Measurements from ENCODE around the gene ITPR1. TPM values are rescaled to one million over a fixed set of nuclear protein-coding genes. Genes with fewer than 3 reads are reported as not detected.

Gene ITPR1
- total RNA-seq, 1 experiment from 2014 or later: 48.5 TPM

DNA sequence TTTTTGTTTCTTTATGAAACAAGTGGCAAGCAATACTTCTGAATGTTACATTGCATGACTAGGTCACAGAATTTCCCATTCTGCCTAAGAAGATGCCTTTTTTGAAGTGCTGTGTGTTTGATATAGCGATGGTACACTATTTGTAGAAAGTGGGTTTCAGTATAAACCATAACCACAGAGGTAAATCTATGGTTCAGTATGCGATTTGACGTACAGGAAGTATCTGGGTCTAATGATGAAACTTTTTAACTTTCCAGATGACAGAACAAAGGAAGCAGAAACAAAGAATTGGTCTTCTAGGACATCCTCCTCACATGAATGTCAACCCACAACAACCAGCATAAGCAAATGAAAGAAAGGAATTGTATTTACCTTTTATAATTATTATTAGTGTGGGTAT is 352.7 kb downstream of the ITPR1 start:
- no peaks in the 10 kb centered on the region for H3F3A ChIP-seq (ENCODE audit: low read length, unreplicated experiment)
- TF ChIP-seq, protein P1, sequence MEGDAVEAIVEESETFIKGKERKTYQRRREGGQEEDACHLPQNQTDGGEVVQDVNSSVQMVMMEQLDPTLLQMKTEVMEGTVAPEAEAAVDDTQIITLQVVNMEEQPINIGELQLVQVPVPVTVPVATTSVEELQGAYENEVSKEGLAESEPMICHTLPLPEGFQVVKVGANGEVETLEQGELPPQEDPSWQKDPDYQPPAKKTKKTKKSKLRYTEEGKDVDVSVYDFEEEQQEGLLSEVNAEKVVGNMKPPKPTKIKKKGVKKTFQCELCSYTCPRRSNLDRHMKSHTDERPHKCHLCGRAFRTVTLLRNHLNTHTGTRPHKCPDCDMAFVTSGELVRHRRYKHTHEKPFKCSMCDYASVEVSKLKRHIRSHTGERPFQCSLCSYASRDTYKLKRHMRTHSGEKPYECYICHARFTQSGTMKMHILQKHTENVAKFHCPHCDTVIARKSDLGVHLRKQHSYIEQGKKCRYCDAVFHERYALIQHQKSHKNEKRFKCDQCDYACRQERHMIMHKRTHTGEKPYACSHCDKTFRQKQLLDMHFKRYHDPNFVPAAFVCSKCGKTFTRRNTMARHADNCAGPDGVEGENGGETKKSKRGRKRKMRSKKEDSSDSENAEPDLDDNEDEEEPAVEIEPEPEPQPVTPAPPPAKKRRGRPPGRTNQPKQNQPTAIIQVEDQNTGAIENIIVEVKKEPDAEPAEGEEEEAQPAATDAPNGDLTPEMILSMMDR (conservative IDR thresholded peaks at IDR 0.05; ENCODE audit: low read depth, low read length): no peak
- TF ChIP-seq EZH2 (IDR thresholded peaks at IDR 0.05; ENCODE audit: low read length, unreplicated experiment): no peak
- TF ChIP-seq EZH2phosphoT487 (IDR thresholded peaks at IDR 0.05; ENCODE audit: borderline replicate concordance, low read length): no peak
- ChIA-PET POLR2A (ENCODE audit: unreplicated experiment) (no interaction called here), CTCF (no interaction called here)
- no peaks in the 10 kb centered on the region for H3K79me2 ChIP-seq (ENCODE audit: low read length)
- no peak overlapping the region for H3K27ac ChIP-seq (ENCODE audit: low read length)
- no peaks in the 10 kb centered on the region for H3K36me3 ChIP-seq (ENCODE audit: low read depth, low read length)
- no peak overlapping the region for H3K4me2 ChIP-seq (ENCODE audit: low read length)
- no peak for DNase-seq
- no peaks in the 10 kb centered on the region for H4K20me1 ChIP-seq (ENCODE audit: low read length)
- intact Hi-C loops (cut with micrococcal nuclease): no loop called here
- no peak overlapping the region for H2AFZ ChIP-seq (ENCODE audit: low read length)
- BruUV-seq (replicated peaks): no TSS peak
- H3K4me3 ChIP-seq (ENCODE audit: low read length): no peak overlapping the region
- no peaks in the 10 kb centered on the region for H3K27me3 ChIP-seq (ENCODE audit: low read length)
- no peak overlapping the region for H3K9ac ChIP-seq (ENCODE audit: low read length)
- no peak for ATAC-seq
- H3K4me1 ChIP-seq (ENCODE audit: insufficient read depth, low read length): no peaks in the 10 kb centered on the region
- H3K9me2 ChIP-seq (replicated peaks; ENCODE audit: low read length): no peaks in the 10 kb centered on the region
- H3K9me3 ChIP-seq (ENCODE audit: low read length): no peaks in the 10 kb centered on the region

DNA sequence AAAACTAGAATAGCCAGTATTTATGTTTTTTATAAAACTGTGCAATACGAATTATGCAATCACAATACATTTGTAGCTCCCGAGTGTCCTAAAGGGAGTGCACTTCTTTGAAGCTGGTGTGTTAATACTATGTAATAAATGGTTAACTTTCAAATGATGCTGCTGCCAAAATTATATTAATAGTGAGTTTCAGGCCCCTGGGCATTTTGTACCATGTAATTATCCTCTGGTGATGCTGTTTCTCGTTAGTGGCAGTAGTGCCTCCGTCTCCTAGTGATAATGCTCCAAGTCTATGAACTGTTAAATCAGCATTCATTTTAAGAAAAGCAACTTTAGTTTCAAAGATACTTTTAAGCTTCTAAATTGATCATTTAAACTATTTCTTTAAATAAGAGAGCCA is 353.4 kb downstream of the ITPR1 start:
- Histone ChIP-seq H3K36me3 (ENCODE audit: low read depth, low read length) (no peaks in the 10 kb centered on the region), H3K4me1 (ENCODE audit: insufficient read depth, low read length) (no peaks in the 10 kb centered on the region), H3K9ac (ENCODE audit: low read length) (no peak overlapping the region), H4K20me1 (ENCODE audit: low read length) (no peaks in the 10 kb centered on the region), H3K4me2 (ENCODE audit: low read length) (no peak overlapping the region), H3K27ac (ENCODE audit: low read length) (no peak overlapping the region), H3K27me3 (ENCODE audit: low read length) (no peaks in the 10 kb centered on the region), H3F3A (ENCODE audit: low read length, unreplicated experiment) (no peaks in the 10 kb centered on the region), H3K9me2 (replicated peaks; ENCODE audit: low read length) (no peaks in the 10 kb centered on the region), H3K9me3 (ENCODE audit: low read length) (no peaks in the 10 kb centered on the region), H3K79me2 (ENCODE audit: low read length) (no peaks in the 10 kb centered on the region), H2AFZ (ENCODE audit: low read length) (no peak overlapping the region), H3K4me3 (ENCODE audit: low read length) (no peak overlapping the region)
- no peak for DNase-seq
- TF ChIP-seq, protein P1 (conservative IDR thresholded peaks at IDR 0.05; ENCODE audit: low read depth, low read length): no peak
- no peak for TF ChIP-seq EZH2phosphoT487 (IDR thresholded peaks at IDR 0.05; ENCODE audit: borderline replicate concordance, low read length)
- no peak for TF ChIP-seq EZH2 (IDR thresholded peaks at IDR 0.05; ENCODE audit: low read length, unreplicated experiment)
- intact Hi-C loops (cut with micrococcal nuclease): no loop called here
- no TSS peak for BruUV-seq (replicated peaks)
- CTCF ChIA-PET: no interaction called here
- no peak for ATAC-seq
- POLR2A ChIA-PET (ENCODE audit: unreplicated experiment): interaction anchor here (0.6 kb wide), 1 partner anchor 18 kb away, joined by 3 read pairs; no protein-coding TSS in a partner anchor

DNA sequence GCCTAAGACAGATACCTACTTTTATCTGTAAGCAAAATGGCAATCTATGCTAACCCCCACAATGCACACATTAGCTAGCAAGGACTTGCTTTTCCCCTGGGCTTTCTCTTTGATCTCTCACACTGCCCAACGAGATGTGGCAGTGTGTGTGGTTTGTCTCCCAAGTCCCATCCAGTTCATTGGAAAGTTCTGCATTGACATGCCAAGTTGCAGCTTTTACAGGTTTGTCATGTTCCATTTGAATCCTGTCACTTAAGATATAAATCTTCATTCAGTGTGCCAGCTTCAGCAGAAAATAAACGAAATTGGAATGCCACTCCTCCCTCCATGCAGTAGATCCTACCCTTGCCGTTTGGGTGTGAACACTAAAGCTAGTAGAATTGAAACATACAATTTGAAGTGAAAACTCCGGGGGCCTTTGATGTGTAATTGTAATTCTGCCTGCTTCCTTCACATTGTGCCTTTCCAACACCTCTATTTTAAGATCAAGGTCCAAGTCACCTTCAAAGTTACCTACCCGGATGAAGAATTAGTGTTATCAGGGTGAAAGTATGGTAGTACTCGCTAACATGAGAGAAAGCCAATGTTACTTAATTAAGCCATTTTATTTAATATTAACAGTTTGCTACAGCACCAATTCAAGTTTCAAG is 355.2 kb downstream of the ITPR1 start:
- Histone ChIP-seq H3K4me2 (ENCODE audit: low read length) (no peak overlapping the region), H3K9me3 (ENCODE audit: low read length) (no peaks in the 10 kb centered on the region), H2AFZ (ENCODE audit: low read length) (no peak overlapping the region), H3K9me2 (replicated peaks; ENCODE audit: low read length) (no peaks in the 10 kb centered on the region), H3K27ac (ENCODE audit: low read length) (no peak overlapping the region), H3K9ac (ENCODE audit: low read length) (no peak overlapping the region), H3K36me3 (ENCODE audit: low read depth, low read length) (no peaks in the 10 kb centered on the region), H3K4me1 (ENCODE audit: insufficient read depth, low read length) (0 out of 2 replicates have a peak, but pooled peaks cover 3% of the 10 kb centered on the region), H3F3A (ENCODE audit: low read length, unreplicated experiment) (no peaks in the 10 kb centered on the region), H3K4me3 (ENCODE audit: low read length) (no peak overlapping the region), H4K20me1 (ENCODE audit: low read length) (no peaks in the 10 kb centered on the region), H3K79me2 (ENCODE audit: low read length) (no peaks in the 10 kb centered on the region), H3K27me3 (ENCODE audit: low read length) (no peaks in the 10 kb centered on the region)
- POLR2A ChIA-PET (ENCODE audit: unreplicated experiment): interaction anchor here (0.6 kb wide), 1 partner anchor 196 kb away, joined by 4 read pairs; no protein-coding TSS in a partner anchor
- CTCF ChIA-PET: no interaction called here
- BruUV-seq (replicated peaks): no TSS peak
- ATAC-seq (no peak), DNase-seq (no peak)
- TF ChIP-seq EZH2phosphoT487 (IDR thresholded peaks at IDR 0.05; ENCODE audit: borderline replicate concordance, low read length) (no peak), EZH2 (IDR thresholded peaks at IDR 0.05; ENCODE audit: low read length, unreplicated experiment) (no peak)
- TF ChIP-seq, protein P1 (conservative IDR thresholded peaks at IDR 0.05; ENCODE audit: low read depth, low read length): no peak
- intact Hi-C loops (cut with micrococcal nuclease): no loop called here
